GM12891 (cell line): ENCODE data around the gene PHLPP1.
"Not testable (repeated sequence)": the region's sequence is repeated elsewhere in the genome, so short reads cannot be mapped to it uniquely, and the experiment has no call there.

Experiments
- DNase-seq: peaks from one replicate; pipeline ENCODE4 v3.0.0; 2011; ENCODE audit warnings: low spot score; ENCODE audit not compliant: insufficient read length
- FAIRE-seq: peaks from 2 replicates; lab custom pipeline; 2011; peaks lifted over from hg19 to GRCh38; lab: Jason Lieb, UNC
- PAX5 ChIP-seq: IDR thresholded peaks from 2 replicates; pipeline ENCODE4 v1.6.1; 2011; ENCODE audit warnings: low read length, moderate library complexity, mild to moderate bottlenecking; ENCODE audit not compliant: insufficient read depth, severe bottlenecking
- POLR2A ChIP-seq: IDR thresholded peaks from 2 replicates; pipeline ENCODE4 v1.6.1; 2011; ENCODE audit warnings: low read depth, low read length, control low read depth
- POLR2AphosphoS5 ChIP-seq: IDR thresholded peaks from 2 replicates; pipeline ENCODE4 v1.6.1; 2011; ENCODE audit warnings: low read depth, low read length, control low read depth
- POU2F2 ChIP-seq: IDR thresholded peaks from 2 replicates; pipeline ENCODE4 v1.6.1; 2011; ENCODE audit warnings: low read depth, mild to moderate bottlenecking, control low read depth, low read length, moderate library complexity
- SPI1 ChIP-seq: IDR thresholded peaks from 2 replicates; pipeline ENCODE4 v1.6.1; 2011; ENCODE audit warnings: low read depth, low read length, control low read depth
- TAF1 ChIP-seq: IDR thresholded peaks from 2 replicates; pipeline ENCODE4 v1.6.1; 2011; ENCODE audit warnings: low read depth, low read length, control low read depth

PHLPP1 gene

DNA sequence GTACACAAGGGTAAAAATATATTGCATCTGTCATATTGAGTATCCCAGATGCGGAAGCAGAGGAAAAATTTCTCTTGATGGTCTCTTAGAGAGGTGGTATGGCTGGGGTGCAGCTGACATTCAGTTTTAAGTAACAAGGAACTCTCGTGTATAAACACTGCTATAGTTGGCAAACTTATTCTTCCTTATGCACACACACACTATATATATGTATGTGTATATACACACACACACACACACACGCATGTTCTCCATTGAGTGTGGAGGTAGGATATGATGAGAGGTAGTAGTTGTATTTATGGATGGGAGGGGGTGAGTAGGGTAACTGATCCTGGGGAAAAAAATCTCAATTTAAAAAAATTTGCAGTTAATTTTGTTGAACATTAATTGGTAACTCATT is 10.6 kb downstream of the PHLPP1 start:
- FAIRE-seq = no peak
- DNase-seq = no peak
- TF ChIP-seq SPI1 (no peak), TAF1 (no peak), POLR2AphosphoS5 (no peak), POLR2A (no peak), POU2F2 (no peak), PAX5 (no peak)

DNA sequence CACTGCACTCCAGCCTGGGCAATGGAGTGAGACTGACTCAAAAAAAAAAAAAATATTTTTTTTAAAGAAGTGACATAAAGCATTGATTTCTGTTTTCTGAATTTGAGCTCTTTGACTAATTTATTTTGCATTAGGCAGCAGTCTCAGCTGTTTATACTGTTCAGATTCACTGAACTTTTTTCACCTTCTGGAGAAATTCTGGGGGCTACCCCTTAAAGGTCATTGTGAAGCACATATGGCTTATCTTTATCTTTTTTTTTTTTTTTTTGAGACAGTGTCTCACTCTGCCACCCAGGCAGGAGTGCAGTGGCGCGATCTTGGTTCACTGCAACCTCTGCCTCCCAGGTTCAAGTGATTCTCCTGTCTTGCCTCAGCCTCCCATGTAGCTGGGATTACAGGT is 12.9 kb downstream of the PHLPP1 start:
- DNase-seq = no peak
- FAIRE-seq = no peak
- TF ChIP-seq POLR2A (no peak), POLR2AphosphoS5 (no peak)

DNA sequence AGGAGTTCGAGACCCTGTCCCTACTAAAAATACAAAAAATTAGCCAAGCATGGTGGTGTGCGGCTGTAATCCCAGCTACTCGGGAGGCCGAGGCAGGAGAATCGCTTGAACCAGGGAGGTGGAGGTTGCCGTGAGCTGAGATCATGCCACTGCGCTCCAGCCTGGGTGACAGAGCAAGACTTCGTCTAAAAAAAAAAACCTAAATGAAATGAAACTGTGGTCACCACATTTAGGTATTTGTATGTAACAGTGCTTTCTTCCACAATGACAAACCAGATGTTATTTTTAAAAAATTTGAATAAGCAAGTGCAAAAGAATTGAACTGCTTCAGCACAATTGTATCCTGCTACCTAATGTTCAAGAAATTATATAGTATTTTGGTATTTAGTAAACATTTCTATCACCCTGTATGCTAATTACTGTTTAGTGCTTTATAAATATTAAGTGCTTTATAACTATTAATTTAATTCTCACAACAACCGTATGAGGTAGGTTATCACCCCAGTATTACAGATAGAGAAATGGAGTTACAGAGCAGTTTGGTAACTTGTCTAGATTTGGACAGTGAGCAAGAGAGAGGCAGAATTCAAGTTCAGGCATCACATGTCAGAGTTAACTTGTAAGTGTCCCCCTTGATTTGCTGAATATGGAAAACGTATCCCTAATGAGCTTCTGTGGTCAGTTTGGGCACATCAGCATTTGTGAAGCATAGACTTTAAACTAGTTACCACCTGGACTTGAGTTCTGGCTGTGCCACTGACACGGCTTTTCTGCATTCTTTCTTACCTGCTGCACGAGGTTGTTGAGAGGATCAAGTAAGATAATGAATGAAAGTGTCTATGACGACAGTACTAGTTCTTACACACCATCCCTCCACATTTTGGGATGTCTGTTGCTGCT is 14.4 kb downstream of the PHLPP1 start:
- FAIRE-seq (peak; percentile 78), DNase-seq (no peak)
- TF ChIP-seq SPI1 (no peak), POLR2AphosphoS5 (no peak), POLR2A (no peak), POU2F2 (no peak), TAF1 (no peak), PAX5 (no peak)

DNA sequence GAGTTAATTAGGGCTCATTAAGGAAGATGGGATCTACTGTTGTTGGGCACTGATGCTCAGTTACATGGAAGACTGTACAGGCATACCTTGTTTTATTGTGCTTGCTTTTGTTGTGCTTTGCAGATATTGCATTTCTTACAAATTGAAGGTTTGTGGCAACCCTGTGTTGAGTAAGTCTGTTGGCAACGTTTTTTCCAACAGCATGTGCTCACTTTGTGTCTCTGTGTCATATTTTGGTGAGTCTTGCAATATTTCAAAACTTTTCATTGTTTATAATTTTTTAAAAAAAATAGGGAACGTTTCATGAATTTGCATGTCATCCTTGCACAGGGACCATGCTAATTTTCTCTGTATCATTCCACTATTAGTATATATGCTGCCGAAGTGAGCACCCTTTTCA is 15.6 kb downstream of the PHLPP1 start:
- DNase-seq (no peak), FAIRE-seq (peak; percentile 43)
- TF ChIP-seq TAF1 = no peak
- TF ChIP-seq SPI1 = no peak
- no peak for TF ChIP-seq POLR2A

DNA sequence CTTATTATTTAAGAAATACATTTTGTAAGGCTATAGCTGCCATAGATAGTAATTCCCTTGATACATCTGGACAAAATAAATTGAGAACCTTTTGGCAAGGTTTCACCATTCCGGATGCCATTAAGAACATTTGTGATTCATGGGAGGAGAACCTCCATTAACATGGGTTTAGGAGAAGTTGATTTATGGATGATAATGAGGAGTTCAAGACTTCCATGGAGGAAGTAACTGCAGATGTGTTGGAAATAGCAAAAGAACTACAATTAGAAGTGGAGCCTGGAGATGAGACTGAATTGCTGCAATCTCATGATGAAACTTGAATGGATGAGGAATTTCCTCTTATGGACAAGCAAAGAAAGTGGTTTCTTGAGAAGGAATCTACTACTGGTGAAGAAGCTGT is 17.3 kb downstream of the PHLPP1 start:
- FAIRE-seq = no peak
- DNase-seq = no peak
- TF ChIP-seq PAX5 (no peak), POLR2A (no peak), POU2F2 (no peak), SPI1 (no peak), POLR2AphosphoS5 (no peak), TAF1 (no peak)

DNA sequence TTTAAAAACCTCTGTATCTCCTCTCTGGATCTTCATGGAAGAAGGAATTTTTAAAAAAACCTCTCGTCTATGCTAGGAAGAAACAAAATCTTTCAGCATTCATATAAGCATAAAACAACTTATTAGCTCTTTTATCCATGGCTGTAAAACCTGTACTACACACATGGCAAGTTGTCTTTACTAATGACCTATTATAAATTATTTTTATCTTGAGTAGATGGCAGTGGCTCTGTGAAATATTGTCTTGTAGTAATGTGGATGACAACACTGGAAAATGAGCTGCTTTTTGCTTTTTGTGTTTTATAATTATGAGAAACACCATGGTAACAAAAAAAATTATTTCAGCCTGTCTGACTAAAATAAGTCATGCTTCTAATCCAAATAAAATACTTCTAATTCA is 18.9 kb downstream of the PHLPP1 start:
- FAIRE-seq (no peak), DNase-seq (no peak)
- TF ChIP-seq POU2F2 (no peak), POLR2AphosphoS5 (no peak), POLR2A (no peak), PAX5 (no peak), SPI1 (no peak), TAF1 (no peak)

DNA sequence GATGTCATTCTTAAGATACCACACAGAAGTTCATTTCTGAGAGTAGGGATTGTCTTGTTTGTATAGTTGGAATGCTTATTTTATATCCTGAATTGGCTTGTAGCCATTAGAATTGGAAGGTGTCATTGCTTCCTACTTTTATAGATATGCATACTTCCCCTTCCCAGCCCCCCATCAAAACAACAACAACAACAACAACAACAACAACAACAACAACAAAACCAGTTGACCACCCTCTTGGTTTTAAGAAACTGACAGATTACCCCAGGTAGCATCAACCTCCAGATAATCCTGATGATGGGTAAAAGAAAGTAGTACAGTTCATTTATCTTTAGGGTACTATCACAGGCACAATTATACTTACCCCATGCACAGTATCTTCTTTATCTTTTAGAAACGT is 20.0 kb downstream of the PHLPP1 start:
- DNase-seq (no peak), FAIRE-seq (peak; percentile 9)
- no peak for TF ChIP-seq POLR2A
- no peak for TF ChIP-seq SPI1
- no peak for TF ChIP-seq TAF1
- TF ChIP-seq POU2F2 = no peak
- no peak for TF ChIP-seq POLR2AphosphoS5
- no peak for TF ChIP-seq PAX5

DNA sequence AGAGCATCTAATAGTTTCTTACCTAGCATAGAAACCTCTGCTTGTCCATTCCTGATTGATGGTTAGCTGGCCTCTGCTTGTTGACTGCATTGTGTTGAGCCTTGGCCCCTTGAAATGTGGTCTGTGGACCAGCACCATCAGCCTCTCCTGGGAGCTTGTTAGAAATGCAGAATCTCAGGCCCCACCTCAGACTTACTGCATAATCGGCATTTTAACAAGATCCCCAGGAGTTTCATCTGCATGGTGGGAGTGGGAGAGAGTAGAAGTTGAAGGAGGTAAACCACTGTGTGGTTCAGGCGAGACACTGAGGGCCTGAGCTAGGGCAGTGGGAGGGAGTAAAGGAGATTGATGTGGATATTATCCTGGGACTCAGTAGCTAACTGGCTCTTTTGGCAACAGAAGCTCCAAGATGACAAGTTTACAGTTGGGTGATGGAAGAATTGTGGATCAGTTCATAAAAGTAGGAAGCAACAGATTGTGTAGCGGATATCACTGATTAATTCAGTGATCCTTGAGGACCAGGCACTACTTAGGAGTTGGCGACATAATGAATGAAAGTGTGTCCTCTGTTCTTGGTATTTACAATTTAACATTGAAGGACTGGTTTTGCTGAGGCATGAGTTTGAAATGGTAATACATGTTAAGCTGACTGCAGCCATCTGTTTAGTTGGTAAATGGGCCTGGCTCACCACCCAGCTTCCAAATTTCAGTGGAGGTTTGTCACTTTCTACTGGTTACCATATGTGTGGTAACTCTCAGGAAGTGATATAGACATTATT is 20.9 kb downstream of the PHLPP1 start:
- peak; percentile 50 for FAIRE-seq
- TF ChIP-seq POU2F2 (no peak), PAX5 (no peak), TAF1 (no peak), SPI1 (no peak), POLR2A (no peak), POLR2AphosphoS5 (no peak)
- no peak for DNase-seq

DNA sequence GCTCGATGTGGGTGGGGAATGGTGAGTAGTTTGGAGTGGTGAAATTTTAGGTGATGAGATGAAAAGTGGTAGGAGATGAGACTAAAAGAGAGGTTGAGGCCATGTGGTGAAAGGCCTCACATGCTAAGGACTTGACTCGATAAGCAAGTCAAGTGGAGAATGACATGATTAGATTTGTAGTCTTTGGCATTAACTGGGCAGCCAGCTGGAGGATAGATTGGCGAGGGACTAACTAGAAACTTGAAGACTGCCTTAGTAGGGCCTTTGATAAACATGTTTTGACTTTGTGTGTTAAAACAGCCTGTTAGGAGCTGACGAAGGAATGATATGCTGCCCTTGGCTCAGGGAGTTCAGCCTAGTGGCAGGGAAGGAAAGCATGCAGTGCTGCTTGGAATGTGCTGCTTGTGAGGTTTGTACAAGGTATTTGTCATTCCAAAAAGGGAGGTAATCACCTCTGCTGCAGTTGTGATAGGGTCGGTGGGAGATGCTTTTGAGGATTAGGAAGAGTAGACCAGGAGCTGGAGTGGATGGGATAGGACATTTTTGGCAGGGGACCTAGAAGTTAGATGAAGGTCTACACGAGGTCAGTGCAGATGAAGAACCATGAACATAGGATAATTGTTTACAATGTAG is 22.0 kb downstream of the PHLPP1 start:
- FAIRE-seq = peak; percentile 52
- TF ChIP-seq POLR2AphosphoS5 = no peak
- TF ChIP-seq PAX5 = no peak
- no peak for TF ChIP-seq POLR2A
- no peak for TF ChIP-seq SPI1
- TF ChIP-seq TAF1 = no peak
- no peak for TF ChIP-seq POU2F2
- no peak for DNase-seq

DNA sequence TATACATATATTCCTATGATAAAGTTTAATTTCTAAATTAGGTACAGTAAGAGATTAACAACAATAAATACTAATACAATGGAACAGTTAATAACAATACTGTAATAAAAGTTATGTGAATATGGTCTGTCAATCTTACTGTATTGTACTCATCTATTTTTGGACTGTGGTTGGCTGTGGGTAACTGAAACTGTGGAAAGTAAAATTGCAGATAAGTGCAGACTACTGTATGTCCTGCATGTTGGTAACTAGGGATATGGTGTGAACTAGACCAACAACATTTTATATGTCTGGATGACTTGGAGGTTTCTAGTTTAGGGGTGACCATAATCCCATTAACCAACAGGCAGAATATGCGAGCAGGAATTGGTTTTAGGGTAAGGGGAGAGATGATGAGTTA is 23.3 kb downstream of the PHLPP1 start:
- no peak for TF ChIP-seq PAX5
- no peak for TF ChIP-seq TAF1
- TF ChIP-seq POLR2A = no peak
- TF ChIP-seq POU2F2 = no peak
- TF ChIP-seq SPI1 = no peak
- DNase-seq (no peak), FAIRE-seq (peak; percentile 77)

DNA sequence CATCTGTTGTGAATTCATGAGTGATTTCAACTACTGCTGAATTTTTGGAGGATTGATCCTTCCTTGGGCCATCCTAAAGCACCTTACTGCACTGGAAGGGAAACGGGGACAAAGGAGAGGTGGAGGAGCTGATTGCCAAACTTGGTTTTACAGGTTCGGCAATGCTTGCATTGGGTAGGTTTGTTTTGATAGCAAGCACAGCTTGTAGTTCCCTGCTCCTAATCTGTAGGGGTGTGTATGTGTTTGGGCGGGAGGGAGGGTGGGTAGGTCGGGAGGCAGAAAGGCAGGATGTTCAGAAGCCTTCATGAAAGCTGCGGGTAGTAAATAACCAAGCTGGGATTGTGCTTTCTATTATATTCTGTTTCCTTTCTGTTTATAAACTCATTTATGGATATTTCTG is 24.6 kb downstream of the PHLPP1 start:
- no peak for TF ChIP-seq SPI1
- FAIRE-seq (peak; percentile 54), DNase-seq (no peak)

DNA sequence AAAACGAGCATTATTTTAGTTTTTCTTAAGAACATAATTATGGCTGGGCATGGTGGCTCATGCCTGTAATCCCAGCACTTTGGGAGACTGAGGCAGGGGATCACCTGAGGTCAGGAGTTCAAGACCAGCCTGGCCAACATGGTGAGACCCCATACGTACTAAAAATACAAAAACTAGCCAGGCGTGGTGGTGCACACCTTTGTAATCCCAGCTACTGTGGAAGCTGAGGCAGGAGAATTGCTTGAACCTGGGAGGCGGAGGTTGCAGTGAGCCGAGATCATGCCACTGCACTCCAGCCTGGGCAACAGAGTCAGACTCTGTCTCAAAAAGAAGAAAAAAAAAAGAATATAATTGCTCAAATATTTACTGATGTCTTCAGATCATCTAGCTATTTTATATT is 25.3 kb downstream of the PHLPP1 start:
- not testable (repeated sequence) for DNase-seq

More for the DNA sequence above, 25.3 kb downstream of the PHLPP1 start:
- FAIRE-seq = not testable (repeated sequence)
